NK-92 (cell line): Measurements from ENCODE around the gene ALCAM.

Experiments
- DNase-seq: peaks from one replicate; lab custom pipeline; 2025; ENCODE audit not compliant: unreplicated experiment; lab: John Stamatoyannopoulos, UW

Gene ALCAM

GRCh38 chr3:105473521-105474223 lies 107.0 kb downstream of the ALCAM start:
- no peak for DNase-seq

- DNase-seq, result no peak
Observed at GRCh38 chr3:105480768-105481167, 114.1 kb downstream of the ALCAM start.

- no peak for DNase-seq
Observed at GRCh38 chr3:105483476-105483875, 116.8 kb downstream of the ALCAM start.

- no peak for DNase-seq
Observed at GRCh38 chr3:105490045-105490444, 123.3 kb downstream of the ALCAM start.

GRCh38 chr3:105493305-105493892 lies 126.7 kb downstream of the ALCAM start:
- DNase-seq, result no peak

GRCh38 chr3:105495021-105495420 lies 128.3 kb downstream of the ALCAM start:
- no peak for DNase-seq

- DNase-seq, result no peak
Observed at GRCh38 chr3:105496343-105496742, 129.6 kb downstream of the ALCAM start.

GRCh38 chr3:105497386-105497785 lies 130.7 kb downstream of the ALCAM start:
- no peak for DNase-seq

GRCh38 chr3:105499961-105500360 lies 133.3 kb downstream of the ALCAM start:
- DNase-seq, result no peak

- no peak for DNase-seq
Observed at GRCh38 chr3:105502333-105502732, 135.6 kb downstream of the ALCAM start.

GRCh38 chr3:105503191-105503593 lies 136.5 kb downstream of the ALCAM start:
- DNase-seq, result no peak

GRCh38 chr3:105504440-105504951 lies 137.8 kb downstream of the ALCAM start:
- DNase-seq, result no peak

GRCh38 chr3:105505170-105505569 lies 138.5 kb downstream of the ALCAM start:
- DNase-seq, result no peak

GRCh38 chr3:105511031-105511430 lies 144.3 kb downstream of the ALCAM start:
- DNase-seq, result no peak

GRCh38 chr3:105512061-105512460 lies 145.4 kb downstream of the ALCAM start:
- DNase-seq, result no peak

- DNase-seq, result no peak
Observed at GRCh38 chr3:105513042-105513441, 146.3 kb downstream of the ALCAM start.

GRCh38 chr3:105513886-105514285 lies 147.2 kb downstream of the ALCAM start:
- DNase-seq, result no peak

GRCh38 chr3:105515372-105515771 lies 148.7 kb downstream of the ALCAM start:
- DNase-seq, result no peak

- DNase-seq, result no peak
Observed at GRCh38 chr3:105516972-105517371, 150.3 kb downstream of the ALCAM start.

GRCh38 chr3:105518203-105518602 lies 151.5 kb downstream of the ALCAM start:
- no peak for DNase-seq

GRCh38 chr3:105518806-105519418 lies 152.2 kb downstream of the ALCAM start:
- no peak for DNase-seq

- DNase-seq, result no peak
Observed at GRCh38 chr3:105521770-105522169, 155.1 kb downstream of the ALCAM start.
